ENCODE measurements around the gene PEX19. TPM values are rescaled to one million over a fixed set of nuclear protein-coding genes. Genes with fewer than 3 reads are reported as not detected.

Gene PEX19
- polyA plus RNA-seq, 1 donor from 2014 or later = 51.6 TPM

DNA sequence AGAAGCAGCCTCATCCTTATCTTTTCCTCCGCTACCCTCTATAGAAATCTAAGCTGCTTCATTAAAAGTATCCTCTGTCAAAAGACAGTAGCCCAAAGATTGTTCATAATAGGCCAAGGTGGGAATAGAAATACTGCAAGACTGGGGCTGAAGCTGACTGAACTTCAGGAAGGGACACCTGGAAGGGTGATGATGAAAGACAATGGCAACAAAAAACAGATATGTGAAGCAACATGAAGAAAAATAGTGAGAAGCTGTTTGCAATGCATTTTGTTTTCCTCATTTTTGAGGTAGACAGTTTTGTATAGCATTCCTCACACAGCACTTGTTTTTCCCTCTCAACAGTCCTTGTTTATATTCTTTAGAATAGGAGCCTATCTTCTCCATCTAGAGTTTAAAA, 39.5 kb downstream of the PEX19 start:
- Histone ChIP-seq H3F3A (ENCODE audit: insufficient read depth, low read length, poor library complexity, severe bottlenecking) (no peaks in the 10 kb centered on the region), H3K4me3 (ENCODE audit: low read length) (no peak overlapping the region), H3K9me2 (ENCODE audit: insufficient read depth, low read length) (no peaks in the 10 kb centered on the region), H3K27me3 (ENCODE audit: insufficient read depth, low read depth, low read length) (no peaks in the 10 kb centered on the region), H3K79me2 (replicated peaks; ENCODE audit: insufficient read depth, low read length) (peaks cover 18% of the 10 kb centered on the region), H3K9me3 (ENCODE audit: low read length) (no peaks in the 10 kb centered on the region), H3K27ac (ENCODE audit: low read length) (no peak overlapping the region), H3K36me3 (ENCODE audit: insufficient read depth, low read length) (no peaks in the 10 kb centered on the region), H3K4me2 (ENCODE audit: low read length) (no peak overlapping the region), H3K9ac (ENCODE audit: low read length) (no peak overlapping the region), H4K20me1 (ENCODE audit: insufficient read depth) (no peaks in the 10 kb centered on the region), H2AFZ (ENCODE audit: low read depth, low read length) (no peak overlapping the region)
- TF ChIP-seq MXI1 (conservative IDR thresholded peaks at IDR 0.05; ENCODE audit: poor library complexity, severe bottlenecking) (no peak), SMC3 (conservative IDR thresholded peaks at IDR 0.05; ENCODE audit: poor library complexity) (no peak), RAD21 (conservative IDR thresholded peaks at IDR 0.05) (no peak), POLR2AphosphoS5 (IDR thresholded peaks at IDR 0.05) (no peak)

DNA sequence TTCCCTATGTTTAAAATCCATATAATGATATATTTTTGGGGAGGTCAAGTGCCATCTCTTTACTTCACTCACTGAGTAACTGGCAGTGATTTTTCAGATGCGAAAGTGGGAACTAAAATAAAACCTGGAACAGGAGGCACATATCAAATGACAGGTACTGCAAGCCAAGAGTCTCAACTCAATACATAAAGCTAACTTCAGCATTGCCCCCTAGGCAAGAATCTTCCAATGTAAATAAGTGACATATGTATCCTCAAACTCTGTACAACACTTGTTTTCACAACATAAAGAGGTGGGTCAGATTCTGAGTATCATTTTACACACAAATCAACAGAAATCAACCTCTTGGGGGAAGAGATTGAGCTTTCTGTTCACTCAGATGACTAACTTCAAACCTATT, 40.7 kb downstream of the PEX19 start:
- H3K27me3 ChIP-seq (ENCODE audit: insufficient read depth, low read depth, low read length) = no peaks in the 10 kb centered on the region
- no peaks in the 10 kb centered on the region for H3K9me3 ChIP-seq (ENCODE audit: low read length)
- H2AFZ ChIP-seq (ENCODE audit: low read depth, low read length) = no peak overlapping the region
- no peaks in the 10 kb centered on the region for H3F3A ChIP-seq (ENCODE audit: insufficient read depth, low read length, poor library complexity, severe bottlenecking)
- H3K9me2 ChIP-seq (ENCODE audit: insufficient read depth, low read length) = no peaks in the 10 kb centered on the region
- H3K4me2 ChIP-seq (ENCODE audit: low read length) = no peak overlapping the region
- no peak overlapping the region for H3K27ac ChIP-seq (ENCODE audit: low read length)
- H3K9ac ChIP-seq (ENCODE audit: low read length) = no peak overlapping the region
- H4K20me1 ChIP-seq (ENCODE audit: insufficient read depth) = no peaks in the 10 kb centered on the region
- peaks cover 5% of the 10 kb centered on the region for H3K36me3 ChIP-seq (ENCODE audit: insufficient read depth, low read length)
- TF ChIP-seq TAF1 (IDR thresholded peaks at IDR 0.05; ENCODE audit: low read depth) (no peak), EZH2 (IDR thresholded peaks at IDR 0.05; ENCODE audit: borderline replicate concordance, insufficient read depth, low read length, poor library complexity, severe bottlenecking) (no peak), EP300 (conservative IDR thresholded peaks at IDR 0.05; ENCODE audit: poor library complexity, severe bottlenecking) (no peak), RAD21 (conservative IDR thresholded peaks at IDR 0.05) (no peak), SMC3 (conservative IDR thresholded peaks at IDR 0.05; ENCODE audit: poor library complexity) (no peak), MXI1 (conservative IDR thresholded peaks at IDR 0.05; ENCODE audit: poor library complexity, severe bottlenecking) (no peak), POLR2AphosphoS5 (IDR thresholded peaks at IDR 0.05) (no peak)
- TF ChIP-seq, protein P1, sequence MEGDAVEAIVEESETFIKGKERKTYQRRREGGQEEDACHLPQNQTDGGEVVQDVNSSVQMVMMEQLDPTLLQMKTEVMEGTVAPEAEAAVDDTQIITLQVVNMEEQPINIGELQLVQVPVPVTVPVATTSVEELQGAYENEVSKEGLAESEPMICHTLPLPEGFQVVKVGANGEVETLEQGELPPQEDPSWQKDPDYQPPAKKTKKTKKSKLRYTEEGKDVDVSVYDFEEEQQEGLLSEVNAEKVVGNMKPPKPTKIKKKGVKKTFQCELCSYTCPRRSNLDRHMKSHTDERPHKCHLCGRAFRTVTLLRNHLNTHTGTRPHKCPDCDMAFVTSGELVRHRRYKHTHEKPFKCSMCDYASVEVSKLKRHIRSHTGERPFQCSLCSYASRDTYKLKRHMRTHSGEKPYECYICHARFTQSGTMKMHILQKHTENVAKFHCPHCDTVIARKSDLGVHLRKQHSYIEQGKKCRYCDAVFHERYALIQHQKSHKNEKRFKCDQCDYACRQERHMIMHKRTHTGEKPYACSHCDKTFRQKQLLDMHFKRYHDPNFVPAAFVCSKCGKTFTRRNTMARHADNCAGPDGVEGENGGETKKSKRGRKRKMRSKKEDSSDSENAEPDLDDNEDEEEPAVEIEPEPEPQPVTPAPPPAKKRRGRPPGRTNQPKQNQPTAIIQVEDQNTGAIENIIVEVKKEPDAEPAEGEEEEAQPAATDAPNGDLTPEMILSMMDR (IDR thresholded peaks at IDR 0.05; ENCODE audit: poor library complexity, severe bottlenecking) = no peak
- TF ChIP-seq, protein P2, sequence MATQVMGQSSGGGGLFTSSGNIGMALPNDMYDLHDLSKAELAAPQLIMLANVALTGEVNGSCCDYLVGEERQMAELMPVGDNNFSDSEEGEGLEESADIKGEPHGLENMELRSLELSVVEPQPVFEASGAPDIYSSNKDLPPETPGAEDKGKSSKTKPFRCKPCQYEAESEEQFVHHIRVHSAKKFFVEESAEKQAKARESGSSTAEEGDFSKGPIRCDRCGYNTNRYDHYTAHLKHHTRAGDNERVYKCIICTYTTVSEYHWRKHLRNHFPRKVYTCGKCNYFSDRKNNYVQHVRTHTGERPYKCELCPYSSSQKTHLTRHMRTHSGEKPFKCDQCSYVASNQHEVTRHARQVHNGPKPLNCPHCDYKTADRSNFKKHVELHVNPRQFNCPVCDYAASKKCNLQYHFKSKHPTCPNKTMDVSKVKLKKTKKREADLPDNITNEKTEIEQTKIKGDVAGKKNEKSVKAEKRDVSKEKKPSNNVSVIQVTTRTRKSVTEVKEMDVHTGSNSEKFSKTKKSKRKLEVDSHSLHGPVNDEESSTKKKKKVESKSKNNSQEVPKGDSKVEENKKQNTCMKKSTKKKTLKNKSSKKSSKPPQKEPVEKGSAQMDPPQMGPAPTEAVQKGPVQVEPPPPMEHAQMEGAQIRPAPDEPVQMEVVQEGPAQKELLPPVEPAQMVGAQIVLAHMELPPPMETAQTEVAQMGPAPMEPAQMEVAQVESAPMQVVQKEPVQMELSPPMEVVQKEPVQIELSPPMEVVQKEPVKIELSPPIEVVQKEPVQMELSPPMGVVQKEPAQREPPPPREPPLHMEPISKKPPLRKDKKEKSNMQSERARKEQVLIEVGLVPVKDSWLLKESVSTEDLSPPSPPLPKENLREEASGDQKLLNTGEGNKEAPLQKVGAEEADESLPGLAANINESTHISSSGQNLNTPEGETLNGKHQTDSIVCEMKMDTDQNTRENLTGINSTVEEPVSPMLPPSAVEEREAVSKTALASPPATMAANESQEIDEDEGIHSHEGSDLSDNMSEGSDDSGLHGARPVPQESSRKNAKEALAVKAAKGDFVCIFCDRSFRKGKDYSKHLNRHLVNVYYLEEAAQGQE (IDR thresholded peaks at IDR 0.05; ENCODE audit: borderline replicate concordance) = no peak
- H3K79me2 ChIP-seq (replicated peaks; ENCODE audit: insufficient read depth, low read length) = peaks cover 18% of the 10 kb centered on the region
- no peak overlapping the region for H3K4me3 ChIP-seq (ENCODE audit: low read length)

Data from neural cell (in vitro differentiated cells).